ENCODE measurements around the gene SGO2. TPM values are rescaled to one million over a fixed set of nuclear protein-coding genes. Genes with fewer than 3 reads are reported as not detected.

The SGO2 gene
- total RNA-seq, 1 donor from 2014 or later = 33.1 TPM

DNA sequence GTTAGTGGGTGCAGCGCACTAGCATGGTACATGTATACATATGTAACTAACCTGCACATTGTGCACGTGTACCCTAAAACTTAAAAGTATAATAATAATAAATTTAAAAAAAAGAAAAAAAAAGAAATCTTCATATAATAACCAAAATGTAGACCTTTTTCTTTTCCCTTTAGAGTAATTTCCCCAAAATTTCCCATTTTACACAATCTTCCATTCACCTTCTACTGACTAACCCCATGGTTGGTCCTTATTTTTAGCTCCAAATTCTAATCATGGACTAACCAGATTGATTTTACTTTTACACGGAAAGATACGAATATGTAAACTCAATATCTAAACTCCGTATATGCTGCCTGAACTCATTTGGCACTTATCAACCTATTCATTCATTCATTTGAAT is 23.8 kb upstream of the SGO2 start:
- H3K36me3 Mint-ChIP-seq (ENCODE audit: low read depth) = peaks cover 11% of the 10 kb centered on the region
- no peaks in the 10 kb centered on the region for H3K9me3 Mint-ChIP-seq
- DNase-seq (ENCODE audit: low read depth, low spot score) = no peak
- no peaks in the 10 kb centered on the region for H3K27me3 Mint-ChIP-seq (ENCODE audit: low read depth)
- TF ChIP-seq, protein P1, sequence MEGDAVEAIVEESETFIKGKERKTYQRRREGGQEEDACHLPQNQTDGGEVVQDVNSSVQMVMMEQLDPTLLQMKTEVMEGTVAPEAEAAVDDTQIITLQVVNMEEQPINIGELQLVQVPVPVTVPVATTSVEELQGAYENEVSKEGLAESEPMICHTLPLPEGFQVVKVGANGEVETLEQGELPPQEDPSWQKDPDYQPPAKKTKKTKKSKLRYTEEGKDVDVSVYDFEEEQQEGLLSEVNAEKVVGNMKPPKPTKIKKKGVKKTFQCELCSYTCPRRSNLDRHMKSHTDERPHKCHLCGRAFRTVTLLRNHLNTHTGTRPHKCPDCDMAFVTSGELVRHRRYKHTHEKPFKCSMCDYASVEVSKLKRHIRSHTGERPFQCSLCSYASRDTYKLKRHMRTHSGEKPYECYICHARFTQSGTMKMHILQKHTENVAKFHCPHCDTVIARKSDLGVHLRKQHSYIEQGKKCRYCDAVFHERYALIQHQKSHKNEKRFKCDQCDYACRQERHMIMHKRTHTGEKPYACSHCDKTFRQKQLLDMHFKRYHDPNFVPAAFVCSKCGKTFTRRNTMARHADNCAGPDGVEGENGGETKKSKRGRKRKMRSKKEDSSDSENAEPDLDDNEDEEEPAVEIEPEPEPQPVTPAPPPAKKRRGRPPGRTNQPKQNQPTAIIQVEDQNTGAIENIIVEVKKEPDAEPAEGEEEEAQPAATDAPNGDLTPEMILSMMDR (conservative IDR thresholded peaks at IDR 0.05) = no peak
- H3K27ac Mint-ChIP-seq (ENCODE audit: unreplicated experiment) = no peak overlapping the region
- no peaks in the 10 kb centered on the region for H3K4me1 Mint-ChIP-seq
- H3K4me3 Mint-ChIP-seq = no peak overlapping the region

DNA sequence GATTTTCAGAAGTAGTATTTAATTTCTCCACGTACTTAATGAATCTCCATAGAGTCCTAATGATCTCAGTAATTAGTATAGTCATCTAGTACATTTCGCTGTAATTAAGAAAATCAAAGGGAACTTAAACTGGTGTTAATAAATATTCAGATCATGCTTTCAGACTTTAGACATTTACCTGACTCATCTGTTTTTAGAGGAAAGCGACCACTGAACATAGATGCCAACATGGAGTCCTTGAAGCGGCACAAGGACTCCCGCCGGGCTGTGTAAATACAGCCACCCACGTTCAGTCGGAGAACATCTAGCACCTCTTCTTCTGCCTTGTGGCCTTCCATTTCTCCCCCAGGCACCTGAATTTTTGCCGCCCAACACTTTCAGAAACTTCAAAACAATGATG is 19.3 kb upstream of the SGO2 start:
- Mint-ChIP-seq H3K4me3 (no peak overlapping the region), H3K36me3 (ENCODE audit: low read depth) (peaks cover 7% of the 10 kb centered on the region), H3K9me3 (no peaks in the 10 kb centered on the region), H3K4me1 (peaks cover 13% of the 10 kb centered on the region), H3K27me3 (ENCODE audit: low read depth) (no peaks in the 10 kb centered on the region), H3K27ac (ENCODE audit: unreplicated experiment) (no peak overlapping the region)
- TF ChIP-seq, protein P1 (conservative IDR thresholded peaks at IDR 0.05) = no peak
- no peak for DNase-seq (ENCODE audit: low read depth, low spot score)

GRCh38 chr2:200507179-200507578 is 18.8 kb upstream of the SGO2 start:
- Mint-ChIP-seq H3K4me3 (peak overlapping the region; percentile 45), H3K4me1 (peaks cover 13% of the 10 kb centered on the region), H3K27ac (ENCODE audit: unreplicated experiment) (no peak overlapping the region), H3K9me3 (no peaks in the 10 kb centered on the region), H3K36me3 (ENCODE audit: low read depth) (peaks cover 7% of the 10 kb centered on the region), H3K27me3 (ENCODE audit: low read depth) (no peaks in the 10 kb centered on the region)
- DNase-seq (ENCODE audit: low read depth, low spot score) = no peak
- TF ChIP-seq, protein P1 (conservative IDR thresholded peaks at IDR 0.05) = no peak

DNA sequence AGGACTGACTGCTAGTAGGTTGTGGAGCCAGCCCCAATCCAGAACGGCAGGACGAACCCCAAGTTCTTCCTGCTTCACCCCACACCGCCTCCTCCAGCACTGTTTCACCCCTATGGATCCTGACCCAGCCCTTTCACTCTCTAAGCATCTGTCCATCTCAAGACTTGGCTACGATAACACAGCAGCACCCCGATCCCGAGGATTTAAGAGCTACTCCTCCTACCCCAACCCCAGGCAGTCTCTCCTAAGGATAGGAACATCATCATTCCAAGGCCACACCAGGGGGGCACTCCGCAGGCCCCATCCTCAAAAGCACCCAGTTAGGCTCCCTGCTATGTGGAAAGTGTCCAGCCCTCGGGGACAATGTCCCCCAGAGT is 16.8 kb upstream of the SGO2 start:
- TF ChIP-seq, protein P1 (conservative IDR thresholded peaks at IDR 0.05) = no peak
- Mint-ChIP-seq H3K4me3 (peak overlapping the region; percentile 88), H3K36me3 (ENCODE audit: low read depth) (no peaks in the 10 kb centered on the region), H3K27me3 (ENCODE audit: low read depth) (no peaks in the 10 kb centered on the region), H3K27ac (ENCODE audit: unreplicated experiment) (peak overlapping the region; percentile 39), H3K4me1 (peaks cover 13% of the 10 kb centered on the region), H3K9me3 (no peaks in the 10 kb centered on the region)
- DNase-seq (ENCODE audit: low read depth, low spot score) = no peak

GRCh38 chr2:200509612-200510433 is 16.2 kb upstream of the SGO2 start, which contains the start of gene KCTD18:
Gene KCTD18 (minus strand): TSS chr2:200510068. CDS start chr2:200507016, 3,052 bp downstream.
- Mint-ChIP-seq H3K4me3 (peak within 1 kb of the TSS; percentile 88), H3K9me3 (no peaks in the 10 kb centered on the region), H3K36me3 (ENCODE audit: low read depth) (no peaks in the 10 kb centered on the region), H3K4me1 (peaks cover 13% of the 10 kb centered on the region), H3K27me3 (ENCODE audit: low read depth) (no peaks in the 10 kb centered on the region), H3K27ac (ENCODE audit: unreplicated experiment) (peak within 1 kb of the TSS; percentile 39)
- peak; percentile 89 for DNase-seq (ENCODE audit: low read depth, low spot score)
- TF ChIP-seq, protein P1 (conservative IDR thresholded peaks at IDR 0.05) = peak; percentile 83

Data from neural crest cell (in vitro differentiated cells).